Smooth muscle cell (in vitro differentiated cells): Measurements from ENCODE around the gene OLFML1. TPM values are rescaled to one million over a fixed set of nuclear protein-coding genes. Genes with fewer than 3 reads are reported as not detected.

ENCODE experiments used
- DNase-seq: peaks from one replicate; lab custom pipeline; 2025; ENCODE audit not compliant: unreplicated experiment; lab: John Stamatoyannopoulos, UW
- H2AFZ ChIP-seq: fragments of 200-600 bp; sonication (generic); 2 replicates; pipeline ENCODE4 v1.6.0; 2016; ENCODE audit warnings: antibody characterized with exemption, low read depth, mild to moderate bottlenecking
- H3F3A ChIP-seq: fragments of 200-600 bp; sonication (generic); 2 replicates; pipeline ENCODE4 v1.6.0; 2017; ENCODE audit warnings: antibody characterized with exemption, low read depth
- H3K27ac ChIP-seq: fragments of 200-600 bp; sonication (generic); 2 replicates; pipeline ENCODE4 v1.5.1; 2016; ENCODE audit warnings: low read depth, mild to moderate bottlenecking
- H3K27me3 ChIP-seq: fragments of 200-600 bp; sonication (generic); 2 replicates; pipeline ENCODE4 v1.6.1; 2016; ENCODE audit warnings: low read depth, mild to moderate bottlenecking
- H3K36me3 ChIP-seq: fragments of 200-600 bp; sonication (generic); 2 replicates; pipeline ENCODE4 v1.5.1; 2016; ENCODE audit warnings: low read depth
- H3K4me1 ChIP-seq: fragments of 200-600 bp; sonication (generic); 2 replicates; pipeline ENCODE4 v1.5.1; 2016; ENCODE audit warnings: low read depth
- H3K4me2 ChIP-seq: fragments of 200-600 bp; sonication (generic); 2 replicates; pipeline ENCODE4 v1.6.0; 2016; ENCODE audit warnings: mild to moderate bottlenecking
- H3K4me3 ChIP-seq: fragments of 200-600 bp; sonication (generic); 2 replicates; pipeline ENCODE4 v1.5.1; 2016; ENCODE audit warnings: mild to moderate bottlenecking
- H3K79me2 ChIP-seq: fragments of 200-600 bp; sonication (generic); 2 replicates; pipeline ENCODE4 v1.6.0; 2016; ENCODE audit warnings: low read depth, mild to moderate bottlenecking
- H3K9ac ChIP-seq: fragments of 200-600 bp; sonication (generic); 2 replicates; pipeline ENCODE4 v1.6.0; 2016; ENCODE audit warnings: low read depth
- H3K9me3 ChIP-seq: fragments of 200-600 bp; sonication (generic); replicated peaks from 2 replicates; pipeline ENCODE4 v1.5.1; 2016; ENCODE audit warnings: low read depth
- H4K20me1 ChIP-seq: fragments of 200-600 bp; sonication (generic); 2 replicates; pipeline ENCODE4 v1.6.0; 2016; ENCODE audit warnings: low read depth
- WGBS: methylation state at CpG from one replicate; pipeline ENCODE4 v1.1.7; 2016; ENCODE audit warnings: low lambda C conversion rate; 5-methylcytosine and 5-hydroxymethylcytosine counted together
- polyA plus RNA-seq: library from polyadenylated mRNA; unstranded; fragments of >200 nt; fragmentation: Nextera tagmentation; extraction: Ambion mirVana; gene quantifications from 2 replicates; pipeline ENCODE4 v1.2.1, GENCODE V29; 2016
- total RNA-seq: library from RNA; depleted of rRNA; stranded (reverse); fragments of >200 nt; gene quantifications from 2 replicates; pipeline ENCODE4 v1.2.3, GENCODE V29; 2014
- TF ChIP-seq, protein P1 (sequence below): fragments of 200-600 bp; sonication (generic); IDR thresholded peaks from 2 replicates; pipeline ENCODE4 v1.5.1; 2017; ENCODE audit warnings: borderline replicate concordance, mild to moderate bottlenecking, antibody characterized with exemption; ENCODE audit not compliant: insufficient read depth, poor library complexity, severe bottlenecking

OLFML1 gene
- total and polyA plus RNA-seq, 2 experiments from 2014 or later = 0.14 TPM; not detected in 1

DNA sequence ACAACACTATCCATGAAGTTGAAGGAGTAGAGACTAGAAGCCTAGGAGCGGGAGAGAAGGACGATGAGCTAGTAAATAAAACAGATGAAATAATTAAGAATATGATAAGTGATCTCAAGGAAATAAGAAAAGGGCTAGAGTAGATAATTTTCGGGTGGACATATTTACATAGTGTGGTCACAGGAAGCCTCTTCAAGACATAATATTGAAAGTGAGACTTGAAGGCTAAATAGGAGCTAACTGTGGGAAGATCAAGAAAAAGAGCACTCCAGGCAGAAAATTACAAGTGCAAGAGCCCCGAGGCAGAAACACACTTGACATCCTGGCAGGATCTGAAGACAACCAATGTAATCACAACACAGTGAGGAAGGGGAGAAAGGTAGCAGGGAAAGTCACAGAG is 16.6 kb downstream of the OLFML1 start:
- no peaks in the 10 kb centered on the region for H3K79me2 ChIP-seq
- H3K4me3 ChIP-seq = no peak overlapping the region
- no peaks in the 10 kb centered on the region for H3K27me3 ChIP-seq
- 90% methylated on average over 4 of the region's 4 CpGs for WGBS
- TF ChIP-seq, protein P1, sequence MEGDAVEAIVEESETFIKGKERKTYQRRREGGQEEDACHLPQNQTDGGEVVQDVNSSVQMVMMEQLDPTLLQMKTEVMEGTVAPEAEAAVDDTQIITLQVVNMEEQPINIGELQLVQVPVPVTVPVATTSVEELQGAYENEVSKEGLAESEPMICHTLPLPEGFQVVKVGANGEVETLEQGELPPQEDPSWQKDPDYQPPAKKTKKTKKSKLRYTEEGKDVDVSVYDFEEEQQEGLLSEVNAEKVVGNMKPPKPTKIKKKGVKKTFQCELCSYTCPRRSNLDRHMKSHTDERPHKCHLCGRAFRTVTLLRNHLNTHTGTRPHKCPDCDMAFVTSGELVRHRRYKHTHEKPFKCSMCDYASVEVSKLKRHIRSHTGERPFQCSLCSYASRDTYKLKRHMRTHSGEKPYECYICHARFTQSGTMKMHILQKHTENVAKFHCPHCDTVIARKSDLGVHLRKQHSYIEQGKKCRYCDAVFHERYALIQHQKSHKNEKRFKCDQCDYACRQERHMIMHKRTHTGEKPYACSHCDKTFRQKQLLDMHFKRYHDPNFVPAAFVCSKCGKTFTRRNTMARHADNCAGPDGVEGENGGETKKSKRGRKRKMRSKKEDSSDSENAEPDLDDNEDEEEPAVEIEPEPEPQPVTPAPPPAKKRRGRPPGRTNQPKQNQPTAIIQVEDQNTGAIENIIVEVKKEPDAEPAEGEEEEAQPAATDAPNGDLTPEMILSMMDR = no peak
- no peaks in the 10 kb centered on the region for H3K4me1 ChIP-seq
- H3F3A ChIP-seq = no peaks in the 10 kb centered on the region
- no peaks in the 10 kb centered on the region for H3K36me3 ChIP-seq
- no peak overlapping the region for H3K4me2 ChIP-seq
- H4K20me1 ChIP-seq = no peaks in the 10 kb centered on the region
- no peak for DNase-seq
- no peak overlapping the region for H3K9ac ChIP-seq
- no peak overlapping the region for H2AFZ ChIP-seq
- no peak overlapping the region for H3K27ac ChIP-seq
- H3K9me3 ChIP-seq = no peaks in the 10 kb centered on the region

DNA sequence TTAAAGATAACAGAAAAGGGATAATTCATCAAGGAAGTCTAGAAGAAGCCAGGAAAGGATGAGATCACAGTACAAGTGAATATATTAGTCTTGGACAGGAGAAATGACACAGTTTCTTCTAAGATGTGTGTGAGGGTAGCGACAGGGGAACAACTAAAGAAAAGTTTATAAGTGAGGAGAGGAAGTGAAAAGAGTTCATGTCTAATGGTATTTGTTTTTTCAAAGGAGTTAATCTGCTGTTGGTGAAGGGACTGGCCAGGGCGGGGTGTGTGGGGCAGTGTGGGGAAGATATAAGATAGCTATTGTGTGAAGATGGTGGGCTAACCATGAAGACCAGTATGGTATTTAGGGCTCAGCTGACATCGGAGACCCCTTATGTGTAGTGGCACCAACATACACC is 20.9 kb downstream of the OLFML1 start:
- Histone ChIP-seq H3K79me2 (no peaks in the 10 kb centered on the region), H3F3A (no peaks in the 10 kb centered on the region), H2AFZ (no peak overlapping the region), H3K27ac (no peak overlapping the region), H3K9ac (no peak overlapping the region), H3K4me3 (no peak overlapping the region), H3K27me3 (no peaks in the 10 kb centered on the region), H3K36me3 (no peaks in the 10 kb centered on the region), H3K4me2 (no peak overlapping the region), H3K4me1 (no peaks in the 10 kb centered on the region), H3K9me3 (no peaks in the 10 kb centered on the region), H4K20me1 (no peaks in the 10 kb centered on the region)
- 95% methylated on average over 3 of the region's 3 CpGs for WGBS
- TF ChIP-seq, protein P1 = no peak
- DNase-seq = no peak

DNA sequence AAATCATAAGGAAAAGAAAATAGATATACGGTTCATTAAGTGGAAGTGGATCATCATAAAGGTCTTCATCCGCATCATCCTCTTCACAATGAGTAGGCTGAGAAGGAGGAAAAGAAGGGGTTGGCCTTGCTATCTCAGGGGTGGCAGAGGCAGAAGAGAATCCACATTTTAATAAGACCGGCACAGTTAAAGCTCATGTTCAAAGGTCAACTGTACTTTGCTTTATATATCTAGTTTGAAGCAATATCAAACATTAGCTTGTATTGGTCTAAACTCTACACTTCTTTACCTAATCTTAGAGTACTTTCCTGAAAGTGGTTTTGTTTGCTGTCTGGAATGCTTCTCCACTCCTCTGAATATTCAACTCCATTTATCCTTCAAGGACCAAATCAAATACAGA is 22.8 kb downstream of the OLFML1 start:
- TF ChIP-seq, protein P1 = no peak
- Histone ChIP-seq H3F3A (no peaks in the 10 kb centered on the region), H3K79me2 (no peaks in the 10 kb centered on the region), H3K27me3 (no peaks in the 10 kb centered on the region), H3K4me1 (peaks cover 7% of the 10 kb centered on the region), H4K20me1 (no peaks in the 10 kb centered on the region), H3K9me3 (no peaks in the 10 kb centered on the region), H3K27ac (no peak overlapping the region), H2AFZ (no peak overlapping the region), H3K36me3 (no peaks in the 10 kb centered on the region), H3K9ac (no peak overlapping the region), H3K4me3 (no peak overlapping the region), H3K4me2 (no peak overlapping the region)
- no peak for DNase-seq
- 95% methylated on average over 3 of the region's 3 CpGs for WGBS

DNA sequence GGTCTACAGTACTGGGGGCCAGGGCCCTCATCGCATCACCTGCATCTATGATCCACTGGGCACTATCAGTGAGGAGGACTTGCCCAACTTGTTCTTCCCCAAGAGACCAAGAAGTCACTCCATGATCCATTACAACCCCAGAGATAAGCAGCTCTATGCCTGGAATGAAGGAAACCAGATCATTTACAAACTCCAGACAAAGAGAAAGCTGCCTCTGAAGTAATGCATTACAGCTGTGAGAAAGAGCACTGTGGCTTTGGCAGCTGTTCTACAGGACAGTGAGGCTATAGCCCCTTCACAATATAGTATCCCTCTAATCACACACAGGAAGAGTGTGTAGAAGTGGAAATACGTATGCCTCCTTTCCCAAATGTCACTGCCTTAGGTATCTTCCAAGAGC is 24.7 kb downstream of the OLFML1 start:
- DNase-seq = no peak
- Histone ChIP-seq H3K9ac (no peak overlapping the region), H3K4me1 (peaks cover 12% of the 10 kb centered on the region), H4K20me1 (no peaks in the 10 kb centered on the region), H3K27ac (no peak overlapping the region), H3K4me3 (no peak overlapping the region), H3K36me3 (no peaks in the 10 kb centered on the region), H3K79me2 (peaks cover 3% of the 10 kb centered on the region), H3K9me3 (no peaks in the 10 kb centered on the region), H2AFZ (no peak overlapping the region), H3K4me2 (no peak overlapping the region), H3K27me3 (no peaks in the 10 kb centered on the region), H3F3A (no peaks in the 10 kb centered on the region)
- TF ChIP-seq, protein P1 = no peak
- 61% methylated on average over 2 of the region's 2 CpGs for WGBS
